GM13976 (cell line): Measurements from ENCODE around the gene PHTF2.
"Not testable (repeated sequence)": the region's sequence is repeated elsewhere in the genome, so short reads cannot be mapped to it uniquely, and the experiment has no call there.

Experiments
- DNase-seq: peaks from one replicate; pipeline ENCODE4 v3.0.0; 2012; ENCODE audit warnings: low spot score
- CTCF ChIP-seq: IDR thresholded peaks from 2 replicates; pipeline ENCODE4 v1.5.1; 2012; ENCODE audit warnings: borderline replicate concordance, mild to moderate bottlenecking; ENCODE audit not compliant: insufficient read depth; ENCODE audit errors: extremely low read depth, missing control alignments, control extremely low read depth
- in situ Hi-C: fragments of 300-500 bp; cut with MboI; formaldehyde crosslinking; loops from one replicate; pipeline ENCODE4 v1.12.0; 2022; ENCODE audit warnings: low sequenced_read_pairs, mixed read lengths, inconsistent platforms; ENCODE audit not compliant: unreplicated experiment

Gene PHTF2

DNA sequence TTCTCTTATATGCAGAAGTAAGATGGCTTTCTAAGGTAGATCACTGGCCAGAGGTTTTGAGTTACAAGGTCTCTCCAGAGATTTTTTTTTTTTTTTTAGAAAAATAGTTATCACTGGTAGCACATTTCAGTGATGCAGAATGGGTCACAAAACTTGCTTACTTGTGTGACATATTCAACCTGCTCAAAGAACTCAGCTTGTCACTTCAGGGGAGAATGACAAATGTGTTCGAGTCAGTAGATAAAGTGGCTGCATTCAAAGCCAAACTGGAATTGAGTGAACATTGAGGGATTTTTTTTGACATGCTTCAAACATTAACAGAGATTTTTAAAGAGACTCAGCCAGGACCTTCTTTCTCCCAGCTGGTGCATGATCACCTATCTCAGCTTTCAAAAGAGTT is 33.4 kb downstream of the PHTF2 start:
- no peak for DNase-seq
- TF ChIP-seq CTCF: no peak
- in situ Hi-C loops: no loop called here

DNA sequence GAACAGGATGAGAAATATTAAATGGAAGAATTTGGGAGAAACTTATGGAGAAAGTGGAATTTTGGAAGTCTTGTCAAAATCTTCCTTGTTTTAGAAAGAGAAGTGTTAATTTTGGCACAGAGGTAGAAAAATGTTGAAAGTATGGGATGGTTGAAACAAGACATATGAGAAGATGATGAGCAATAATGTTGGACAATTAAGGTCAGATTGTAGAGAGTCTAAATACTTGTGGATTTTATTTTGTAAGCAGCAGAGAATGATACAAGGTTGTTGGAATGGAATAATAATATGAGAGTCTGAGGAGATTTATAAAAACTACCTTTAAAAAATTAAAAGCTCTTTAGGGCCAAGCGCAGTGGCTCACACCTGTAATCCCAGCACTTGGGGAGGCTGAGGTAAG is 34.6 kb downstream of the PHTF2 start:
- DNase-seq: no peak
- in situ Hi-C loops: no loop called here
- no peak for TF ChIP-seq CTCF

DNA sequence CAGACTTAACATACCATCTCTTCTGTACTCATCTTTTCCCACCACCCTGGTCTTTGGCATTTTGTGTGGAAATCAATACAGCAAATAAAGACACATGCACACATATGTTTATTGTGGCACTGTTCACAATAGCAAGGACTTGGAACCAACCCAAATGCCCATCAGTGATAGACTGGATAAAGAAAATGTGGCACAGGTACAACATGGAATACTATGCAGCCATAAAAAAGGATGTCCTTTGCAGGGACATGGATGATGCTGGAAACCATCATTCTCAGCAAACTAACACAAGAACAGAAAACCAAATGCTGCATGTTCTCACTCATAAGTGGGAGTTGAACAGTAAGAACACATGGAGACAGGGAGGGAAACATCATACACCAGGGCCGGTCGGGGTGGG is 37.9 kb downstream of the PHTF2 start:
- DNase-seq, in situ Hi-C loops: not testable (repeated sequence)

- DNase-seq: no peak
- TF ChIP-seq CTCF: no peak
- in situ Hi-C loops: no loop called here
Observed at GRCh38 chr7:77837275-77837674, 38.7 kb downstream of the PHTF2 start.

GRCh38 chr7:77837966-77838365 is 39.4 kb downstream of the PHTF2 start:
- in situ Hi-C loops: no loop called here
- no peak for DNase-seq

GRCh38 chr7:77838929-77839491 is 40.4 kb downstream of the PHTF2 start:
- TF ChIP-seq CTCF: no peak
- in situ Hi-C loops: no loop called here
- no peak for DNase-seq

More at GRCh38 chr7:77837966-77838365, 39.4 kb downstream of the PHTF2 start:
- TF ChIP-seq CTCF: no peak

- TF ChIP-seq CTCF: no peak
- in situ Hi-C loops: no loop called here
Observed at GRCh38 chr7:77839919-77840318, 41.3 kb downstream of the PHTF2 start.

More at GRCh38 chr7:77839919-77840318, 41.3 kb downstream of the PHTF2 start:
- no peak for DNase-seq
